ENCODE results near the gene CALCB.

DNA sequence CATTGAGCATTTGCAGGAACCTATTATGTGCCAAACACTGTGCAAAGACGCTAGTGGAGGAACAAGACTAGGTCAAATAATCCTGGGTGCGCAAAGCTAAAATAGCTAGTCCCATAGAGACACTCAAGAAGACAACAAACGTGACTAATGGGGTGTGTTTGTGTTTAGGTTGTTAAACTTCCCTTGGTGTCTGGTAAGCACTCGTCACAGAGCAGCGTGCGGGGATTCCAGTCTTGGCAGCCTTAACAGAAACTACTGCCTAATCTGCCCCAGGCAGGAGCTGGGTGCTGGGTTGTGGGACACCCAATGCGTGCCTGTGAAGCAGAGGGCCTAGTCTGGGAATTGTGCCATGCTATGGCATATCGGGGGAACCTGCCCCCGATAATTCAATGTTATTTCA, 10.8 kb upstream of the CALCB start:
- TF ChIP-seq, protein P1, sequence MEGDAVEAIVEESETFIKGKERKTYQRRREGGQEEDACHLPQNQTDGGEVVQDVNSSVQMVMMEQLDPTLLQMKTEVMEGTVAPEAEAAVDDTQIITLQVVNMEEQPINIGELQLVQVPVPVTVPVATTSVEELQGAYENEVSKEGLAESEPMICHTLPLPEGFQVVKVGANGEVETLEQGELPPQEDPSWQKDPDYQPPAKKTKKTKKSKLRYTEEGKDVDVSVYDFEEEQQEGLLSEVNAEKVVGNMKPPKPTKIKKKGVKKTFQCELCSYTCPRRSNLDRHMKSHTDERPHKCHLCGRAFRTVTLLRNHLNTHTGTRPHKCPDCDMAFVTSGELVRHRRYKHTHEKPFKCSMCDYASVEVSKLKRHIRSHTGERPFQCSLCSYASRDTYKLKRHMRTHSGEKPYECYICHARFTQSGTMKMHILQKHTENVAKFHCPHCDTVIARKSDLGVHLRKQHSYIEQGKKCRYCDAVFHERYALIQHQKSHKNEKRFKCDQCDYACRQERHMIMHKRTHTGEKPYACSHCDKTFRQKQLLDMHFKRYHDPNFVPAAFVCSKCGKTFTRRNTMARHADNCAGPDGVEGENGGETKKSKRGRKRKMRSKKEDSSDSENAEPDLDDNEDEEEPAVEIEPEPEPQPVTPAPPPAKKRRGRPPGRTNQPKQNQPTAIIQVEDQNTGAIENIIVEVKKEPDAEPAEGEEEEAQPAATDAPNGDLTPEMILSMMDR (IDR thresholded peaks at IDR 0.05; ENCODE audit: low read depth, low read length, poor library complexity, severe bottlenecking) = no peak
- no peak for TF ChIP-seq EZH2phosphoT487 (IDR thresholded peaks at IDR 0.05; ENCODE audit: borderline replicate concordance, low read length)

All from DOHH2 (cell line).